Activated CD4-positive, alpha-beta T cell treated with anti-CD3 and anti-CD28 coated beads, Interleukin-2, amount 10 ng/mL, durations not matched to agents 7 days and 5 days (primary cell): ENCODE data around the gene OR8I2. TPM values are rescaled to one million over a fixed set of nuclear protein-coding genes. Genes with fewer than 3 reads are reported as not detected.

Experiments
- total RNA-seq, 2 experiments: library from RNA; stranded (reverse); gene quantifications; one replicate each; pipeline ENCODE4 v1.2.3, GENCODE V29; 2021

The OR8I2 gene
- total RNA-seq, 2 experiments from 2014 or later: not detected

Other genes with a start within 250 kb of the OR8I2 start
- gene TRIM51, start 210.0 kb upstream of the OR8I2 start, total RNA-seq: not detected
- gene OR5W2, start 178.7 kb upstream of the OR8I2 start, total RNA-seq: not detected
- gene OR5I1, start 156.9 kb upstream of the OR8I2 start, total RNA-seq: not detected
- not detected for gene OR10AG1, start 123.4 kb upstream of the OR8I2 start, total RNA-seq
- not detected for gene OR5F1, start 98.7 kb upstream of the OR8I2 start, total RNA-seq
- gene OR5AS1, start 65.7 kb upstream of the OR8I2 start, total RNA-seq: not detected
- gene OR8H2, start 10.4 kb downstream of the OR8I2 start, total RNA-seq: not detected
- gene OR8H3, start 29.1 kb downstream of the OR8I2 start, total RNA-seq: not detected
- gene OR8J3, start 46.9 kb downstream of the OR8I2 start, total RNA-seq: not detected
- gene OR8K5, start 67.0 kb downstream of the OR8I2 start, total RNA-seq: not detected
- gene OR5J2, start 83.3 kb downstream of the OR8I2 start, total RNA-seq: not detected
- gene OR5T2, start 140.9 kb downstream of the OR8I2 start, total RNA-seq: not detected
- not detected for gene OR5T3, start 158.9 kb downstream of the OR8I2 start, total RNA-seq
- gene OR5T1, start 180.8 kb downstream of the OR8I2 start, total RNA-seq: not detected
- not detected for gene OR8H1, start 198.9 kb downstream of the OR8I2 start, total RNA-seq
- not detected for gene OR8K3, start 221.8 kb downstream of the OR8I2 start, total RNA-seq